Uterus (tissue), 4 donors: Measurements from ENCODE around the gene KRT222. TPM values are rescaled to one million over a fixed set of nuclear protein-coding genes. Genes with fewer than 3 reads are reported as not detected.

Experiments used
- DNase-seq, 2 donors: peaks; one replicate each; pipeline ENCODE4 v3.0.0-alpha.2; 2019 to 2020
- H3K27ac ChIP-seq, 2 donors: fragments of 200-600 bp; sonication (generic); 1 replicate in 1 of 2; 2 replicates in 1 of 2; pipeline ENCODE4 v1.5.1; 2016 to 2018
- H3K27me3 ChIP-seq, 2 donors: fragments of 200-600 bp; sonication (generic); one replicate each; pipeline ENCODE4 v1.5.1; 2018 to 2019; ENCODE audit warnings: control low read depth in 1 of 2
- H3K36me3 ChIP-seq, 2 donors: fragments of 200-600 bp; sonication (generic); one replicate each; pipeline ENCODE4 v1.5.1; 2019; ENCODE audit warnings: control low read depth in 1 of 2
- H3K4me1 ChIP-seq, 2 donors: fragments of 200-600 bp; sonication (generic); one replicate each; pipeline ENCODE4 v1.5.1; 2018 to 2019; ENCODE audit warnings: control low read depth in 1 of 2
- H3K4me3 ChIP-seq, 2 donors: fragments of 200-600 bp; sonication (generic); 1 replicate in 1 of 2; 2 replicates in 1 of 2; pipeline ENCODE4 v1.5.1; 2018 to 2019; ENCODE audit warnings: mild to moderate bottlenecking in 1 of 2
- H3K9me3 ChIP-seq, 2 donors: fragments of 200-600 bp; sonication (generic); one replicate each; pipeline ENCODE4 v1.5.1; 2019; ENCODE audit warnings: control low read depth in 1 of 2
- POLR2A ChIP-seq, 2 donors: fragments of 450-650 bp; IDR thresholded peaks; one replicate each; pipeline ENCODE4 v1.6.1; 2016; ENCODE audit warnings: antibody characterized with exemption in 2 of 2, mild to moderate bottlenecking in 1 of 2, moderate library complexity in 1 of 2
- intact Hi-C: fragments of 100-400 bp; cut with DNase I; formaldehyde crosslinking; loops from one replicate; pipeline ENCODE4 v1.15.1; 2023; ENCODE audit warnings: low total_unique reads
- total RNA-seq, 4 donors: library from RNA; depleted of rRNA in 3 of 4; stranded (reverse); fragments of >200 nt in 3 of 4; gene quantifications; one replicate each; pipeline versions ENCODE4 v1.1.0 to v1.2.4, GENCODE V29; 2014 to 2023
- TF ChIP-seq, protein P1 (sequence below), 4 experiments: fragments of 200-600 bp in 2 of 4; fragments of 450-650 bp in 2 of 4; sonication (generic) in 2 of 4; IDR thresholded peaks; one replicate each; pipeline ENCODE4 v1.5.1; 2016 to 2019; ENCODE audit warnings: antibody characterized with exemption in 4 of 4, mild to moderate bottlenecking in 2 of 4, moderate library complexity in 1 of 4
- donor health status: DM: yes; HTN: yes; CAD: no.

KRT222 gene
- total RNA-seq, 4 donors from 2014 or later: 1.6 to 4.2 (median 2.6) TPM; not detected in 1

DNA sequence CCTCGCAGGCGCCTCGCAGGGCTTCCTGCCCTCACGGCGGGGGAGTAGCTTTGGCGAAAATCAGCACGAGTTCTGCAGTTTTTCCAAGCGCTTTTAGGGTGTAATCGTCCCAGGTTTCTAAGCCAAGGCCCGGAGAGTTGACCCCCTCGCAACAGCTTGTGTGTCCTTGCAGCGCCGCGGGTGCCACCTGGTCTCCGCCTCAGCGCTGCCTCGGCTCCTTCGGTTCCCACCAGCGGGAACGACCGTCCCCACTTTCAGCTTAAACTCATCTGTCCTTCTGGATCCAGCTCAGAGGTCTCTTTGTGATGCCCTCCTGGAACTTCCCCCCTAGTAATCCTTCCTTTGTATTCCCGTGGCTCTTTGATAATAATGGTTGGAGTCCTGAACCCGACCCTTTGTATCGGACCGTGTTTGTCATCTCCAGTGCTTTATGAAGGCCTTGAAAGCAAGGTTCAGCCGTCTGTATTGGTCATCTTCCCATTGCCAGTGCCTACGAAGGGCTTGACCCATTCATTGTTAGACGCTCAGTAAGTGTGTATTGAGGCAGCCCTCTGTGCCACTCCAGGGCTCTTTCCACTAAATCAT is 16.5 kb downstream of the KRT222 start:
- intact Hi-C loops: no loop called here
- no peak for DNase-seq
- Histone ChIP-seq H3K4me3 (peak overlapping the region; percentile 78 to 91), H3K27ac (peak overlapping the region; percentile 97 to 98), H3K27me3 (no peaks in the 10 kb centered on the region), H3K36me3 (no peaks in the 10 kb centered on the region), H3K9me3 (no peaks in the 10 kb centered on the region), H3K4me1 (peaks cover 0 to 13% of the 10 kb centered on the region in 2 donors)
- TF ChIP-seq, protein P1, sequence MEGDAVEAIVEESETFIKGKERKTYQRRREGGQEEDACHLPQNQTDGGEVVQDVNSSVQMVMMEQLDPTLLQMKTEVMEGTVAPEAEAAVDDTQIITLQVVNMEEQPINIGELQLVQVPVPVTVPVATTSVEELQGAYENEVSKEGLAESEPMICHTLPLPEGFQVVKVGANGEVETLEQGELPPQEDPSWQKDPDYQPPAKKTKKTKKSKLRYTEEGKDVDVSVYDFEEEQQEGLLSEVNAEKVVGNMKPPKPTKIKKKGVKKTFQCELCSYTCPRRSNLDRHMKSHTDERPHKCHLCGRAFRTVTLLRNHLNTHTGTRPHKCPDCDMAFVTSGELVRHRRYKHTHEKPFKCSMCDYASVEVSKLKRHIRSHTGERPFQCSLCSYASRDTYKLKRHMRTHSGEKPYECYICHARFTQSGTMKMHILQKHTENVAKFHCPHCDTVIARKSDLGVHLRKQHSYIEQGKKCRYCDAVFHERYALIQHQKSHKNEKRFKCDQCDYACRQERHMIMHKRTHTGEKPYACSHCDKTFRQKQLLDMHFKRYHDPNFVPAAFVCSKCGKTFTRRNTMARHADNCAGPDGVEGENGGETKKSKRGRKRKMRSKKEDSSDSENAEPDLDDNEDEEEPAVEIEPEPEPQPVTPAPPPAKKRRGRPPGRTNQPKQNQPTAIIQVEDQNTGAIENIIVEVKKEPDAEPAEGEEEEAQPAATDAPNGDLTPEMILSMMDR (IDR thresholded peaks at IDR 0.05): no peak
- TF ChIP-seq POLR2A (IDR thresholded peaks at IDR 0.05): no peak

GRCh38 chr17:40647624-40648383 is 17.2 kb downstream of the KRT222 start, which contains the start of gene SMARCE1:
TSS of gene SMARCE1 (minus strand) at chr17:40647818. CDS start at chr17:40645802, 2,016 bp downstream.
- peak within 1 kb of the TSS; percentile 97 to 98 for H3K27ac ChIP-seq
- TF ChIP-seq, protein P1 (IDR thresholded peaks at IDR 0.05): no peak
- peak in 1 of 2 donors; percentile 29 for TF ChIP-seq POLR2A (IDR thresholded peaks at IDR 0.05)
- peak within 1 kb of the TSS; percentile 78 to 91 for H3K4me3 ChIP-seq
- H3K27me3 ChIP-seq: no peaks in the 10 kb centered on the region
- no peaks in the 10 kb centered on the region for H3K36me3 ChIP-seq
- intact Hi-C loops: no loop called here
- DNase-seq: peak; percentile 64 to 69
- H3K9me3 ChIP-seq: no peaks in the 10 kb centered on the region
- H3K4me1 ChIP-seq: peaks cover 0 to 13% of the 10 kb centered on the region in 2 donors

GRCh38 chr17:40646791-40647623 is 18.0 kb downstream of the KRT222 start:
- Histone ChIP-seq H3K27me3 (no peaks in the 10 kb centered on the region), H3K4me3 (peak overlapping the region; percentile 78 to 91), H3K9me3 (no peaks in the 10 kb centered on the region), H3K27ac (peak overlapping the region; percentile 97 to 98), H3K36me3 (no peaks in the 10 kb centered on the region), H3K4me1 (peaks cover 0 to 13% of the 10 kb centered on the region in 2 donors)
- TF ChIP-seq POLR2A (IDR thresholded peaks at IDR 0.05): no peak
- TF ChIP-seq, protein P1 (IDR thresholded peaks at IDR 0.05): no peak
- intact Hi-C loops: no loop called here
- DNase-seq: no peak

- Histone ChIP-seq H3K4me1 (peaks cover 0 to 13% of the 10 kb centered on the region in 2 donors), H3K27me3 (no peaks in the 10 kb centered on the region), H3K9me3 (no peaks in the 10 kb centered on the region), H3K27ac (no peak overlapping the region), H3K36me3 (no peaks in the 10 kb centered on the region), H3K4me3 (no peak overlapping the region)
- TF ChIP-seq, protein P1 (IDR thresholded peaks at IDR 0.05): no peak
- TF ChIP-seq POLR2A (IDR thresholded peaks at IDR 0.05): no peak
- intact Hi-C loops: no loop called here
- DNase-seq: no peak
Measured at GRCh38 chr17:40645943-40646342, 19.0 kb downstream of the KRT222 start.
